HG03469 (cell line): ENCODE measurements around the gene DENND2A.
"Not testable (repeated sequence)": the region's sequence is repeated elsewhere in the genome, so short reads cannot be mapped to it uniquely, and the experiment has no call there.

ENCODE experiments used
- ATAC-seq: cut with Tn5 transposase; IDR thresholded peaks from one replicate; pipeline ENCODE4 v1.9.1; 2021; ENCODE audit warnings: mild to moderate bottlenecking, moderate library complexity, moderate number of reproducible peaks; ENCODE audit not compliant: unreplicated experiment

DENND2A gene

DNA sequence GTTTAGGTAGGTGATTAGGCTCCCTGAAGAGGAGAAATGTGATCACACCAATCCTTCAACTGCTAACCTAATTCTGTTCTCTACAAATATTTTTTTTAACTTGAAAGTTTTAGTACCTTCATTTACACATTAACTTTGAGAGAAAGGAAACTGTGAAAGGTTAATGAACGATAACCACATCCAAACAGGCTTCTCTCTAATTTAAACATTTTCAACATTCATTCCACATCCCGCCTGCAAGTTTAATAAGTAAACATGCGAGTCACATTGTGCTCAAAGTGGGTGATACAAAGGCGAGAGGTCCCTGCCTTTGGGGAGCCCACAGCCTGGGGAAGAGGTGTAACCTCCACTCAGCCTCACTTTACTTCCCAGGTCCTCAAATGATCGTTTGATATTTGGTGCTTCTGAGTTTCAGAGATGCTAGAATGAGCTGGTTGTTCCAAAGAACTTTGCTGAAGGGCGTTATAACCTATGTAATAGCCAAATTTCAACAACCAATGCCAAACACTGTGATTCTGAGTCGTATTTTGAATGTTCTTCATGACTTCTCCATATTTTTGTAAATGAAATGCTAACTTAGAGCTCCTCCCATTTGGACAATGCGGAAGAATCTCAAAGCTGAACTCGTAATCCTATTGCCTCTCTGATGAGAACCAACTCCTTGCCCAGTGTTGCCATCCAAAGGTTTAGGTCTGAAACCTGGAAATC lies 47.5 kb downstream of the DENND2A start:
- ATAC-seq = no peak

DNA sequence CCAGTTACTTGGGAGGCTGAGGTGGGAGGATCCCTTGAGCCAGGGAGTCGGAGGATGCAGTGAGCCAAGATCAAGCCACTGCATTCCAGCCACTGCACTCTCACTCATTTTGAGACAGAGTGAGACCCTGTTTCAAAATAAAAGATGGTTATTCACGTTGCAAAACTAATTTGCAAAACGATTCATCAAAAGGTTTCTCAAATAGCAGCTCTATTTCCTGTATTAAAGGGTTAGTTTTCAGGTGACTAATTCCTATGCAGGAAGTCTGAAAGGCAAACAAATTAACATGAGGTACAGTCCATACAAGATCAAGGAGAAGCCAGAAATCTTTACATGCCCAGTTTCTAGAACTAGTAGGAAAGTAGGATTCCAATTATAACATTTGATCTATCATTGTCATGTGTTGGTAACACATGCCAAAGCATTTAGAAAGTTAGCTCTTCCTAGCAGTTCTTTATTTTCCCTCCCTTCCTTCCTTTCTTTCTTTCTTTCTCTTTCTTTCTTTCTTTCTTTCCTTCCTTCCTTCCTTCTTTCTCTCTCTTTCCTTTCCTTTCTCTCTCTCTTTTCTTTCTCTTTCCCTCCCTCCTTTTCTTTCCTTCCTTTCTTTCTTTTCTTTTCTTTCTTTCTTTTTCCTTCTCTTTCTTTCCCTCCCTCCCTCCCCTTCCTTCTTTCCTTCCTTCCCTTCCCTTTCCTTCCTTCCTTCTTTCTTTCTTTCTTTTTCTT lies 49.3 kb downstream of the DENND2A start:
- no peak for ATAC-seq

DNA sequence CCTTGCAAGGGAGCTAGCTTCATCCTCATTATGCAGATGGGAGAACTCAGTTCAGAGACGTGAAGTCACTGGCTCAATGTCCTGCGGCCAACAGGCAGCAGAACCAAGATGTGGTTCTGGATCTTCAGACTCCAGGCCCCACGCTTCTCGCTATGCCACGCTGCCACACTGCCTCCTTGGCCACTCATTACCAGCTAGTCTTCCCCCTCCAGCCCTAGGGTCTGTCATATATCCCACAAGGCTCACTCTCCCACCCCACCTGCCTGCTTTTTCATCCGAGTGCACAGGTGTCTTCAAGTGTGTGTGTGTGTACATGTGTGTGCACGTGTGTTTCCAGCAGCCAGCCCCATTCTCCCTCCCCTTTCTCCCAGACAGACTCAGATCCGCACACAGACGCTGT lies 53.4 kb downstream of the DENND2A start:
- ATAC-seq = no peak

DNA sequence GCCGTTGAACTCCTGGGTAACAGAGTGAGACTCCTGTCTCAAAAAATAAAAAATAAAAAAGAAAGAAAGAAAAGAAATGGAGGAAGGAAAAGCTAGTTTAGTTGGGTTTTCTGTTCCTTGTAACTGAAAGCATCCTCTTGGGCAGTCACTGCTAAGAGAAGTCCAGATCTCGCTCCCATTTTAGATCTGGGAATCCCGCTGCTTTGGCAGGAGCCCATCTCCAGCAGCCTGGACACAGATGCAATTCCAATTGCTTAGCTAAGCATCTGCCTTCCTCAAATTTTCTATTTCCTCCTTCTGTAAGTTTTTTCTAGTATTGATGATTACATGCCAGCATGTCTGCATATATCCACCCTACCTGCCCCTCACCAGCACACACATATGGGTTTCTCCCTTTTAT lies 54.1 kb downstream of the DENND2A start:
- no peak for ATAC-seq

DNA sequence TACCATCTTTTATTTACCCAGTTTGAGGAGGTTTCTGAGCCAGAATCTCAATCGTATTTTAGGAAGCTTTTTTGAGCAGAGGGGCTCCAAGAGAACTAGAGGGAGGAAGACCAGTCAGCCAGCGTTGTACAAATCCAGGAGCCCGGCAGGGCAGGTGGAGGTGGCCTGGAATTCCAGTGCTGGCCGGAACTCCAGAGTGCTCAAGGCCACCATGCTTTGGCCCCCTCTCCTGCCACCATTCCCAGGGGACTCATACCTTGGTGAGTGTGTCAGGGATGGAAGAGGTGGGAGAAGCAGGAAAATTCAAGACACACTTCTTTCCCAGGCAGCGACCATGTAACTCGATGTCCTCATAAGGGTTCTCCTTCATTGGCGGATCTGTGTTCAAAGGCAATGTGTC lies 55.3 kb downstream of the DENND2A start:
- ATAC-seq = no peak

DNA sequence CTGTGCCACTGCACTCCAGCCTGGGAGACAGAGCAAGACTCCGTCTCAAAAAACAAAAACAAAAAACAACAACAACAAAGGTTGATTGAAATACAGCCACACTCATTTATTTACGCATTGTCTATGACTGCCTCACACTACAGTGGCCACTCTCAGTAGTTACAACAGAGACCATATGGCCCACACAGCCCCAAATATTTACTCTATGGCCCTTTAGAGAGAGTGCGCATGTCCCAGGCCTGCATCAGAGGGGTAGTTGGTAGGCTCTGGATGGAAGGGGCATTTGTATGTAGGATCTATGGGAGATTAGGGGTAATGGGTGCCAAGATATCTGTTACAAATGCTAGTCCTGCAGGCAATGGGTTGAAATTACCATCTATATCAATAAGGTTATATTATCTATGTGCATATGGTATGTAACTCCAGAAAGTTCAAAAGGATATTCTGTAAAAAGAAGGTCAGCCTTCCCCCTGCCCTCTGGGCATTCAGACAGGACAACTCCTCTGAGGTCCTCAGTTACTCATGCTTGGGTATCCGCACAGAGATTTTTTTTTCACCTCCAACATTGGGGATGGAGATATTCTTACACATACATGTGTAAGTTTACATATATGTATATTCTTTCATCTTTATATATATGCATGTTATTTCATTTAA lies 56.3 kb downstream of the DENND2A start:
- no peak for ATAC-seq

DNA sequence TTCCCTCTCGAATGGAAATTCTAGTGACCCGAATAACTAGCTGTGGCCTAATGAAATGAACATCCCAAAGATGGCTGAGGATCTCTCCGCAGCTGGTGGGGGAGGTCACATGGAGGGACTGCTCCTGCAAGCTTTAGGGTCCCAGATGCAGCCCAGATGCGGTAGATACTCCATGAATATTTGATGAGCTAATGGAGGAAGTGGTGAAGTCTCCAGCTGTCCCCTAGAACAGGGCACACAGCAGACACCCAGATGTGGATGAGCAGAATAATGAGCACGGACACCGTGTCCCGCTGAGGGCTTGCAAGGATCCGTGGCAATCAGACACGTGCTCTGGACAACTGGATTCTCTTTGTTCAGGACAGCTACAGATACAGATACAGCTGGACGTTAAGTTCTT lies 59.2 kb downstream of the DENND2A start:
- no peak for ATAC-seq

DNA sequence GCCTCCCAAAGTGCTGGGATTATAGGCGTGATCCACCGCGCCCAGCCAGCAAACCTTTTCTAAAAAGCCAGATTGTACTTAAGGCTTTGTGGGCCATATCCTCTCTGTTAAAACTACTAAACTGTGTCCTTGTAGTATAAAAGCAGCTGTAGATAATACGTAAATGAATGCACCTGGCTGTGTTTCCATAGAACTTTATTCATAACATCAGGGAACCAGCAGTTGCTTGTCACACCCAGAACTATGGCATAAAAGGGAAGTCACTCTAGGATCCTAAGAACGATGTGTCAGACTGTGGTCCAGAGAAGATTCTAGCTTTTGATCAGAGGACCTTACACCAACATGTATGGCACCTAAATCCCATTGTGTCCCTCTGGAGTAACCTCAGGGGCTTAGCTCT lies 63.0 kb downstream of the DENND2A start:
- ATAC-seq = no peak

DNA sequence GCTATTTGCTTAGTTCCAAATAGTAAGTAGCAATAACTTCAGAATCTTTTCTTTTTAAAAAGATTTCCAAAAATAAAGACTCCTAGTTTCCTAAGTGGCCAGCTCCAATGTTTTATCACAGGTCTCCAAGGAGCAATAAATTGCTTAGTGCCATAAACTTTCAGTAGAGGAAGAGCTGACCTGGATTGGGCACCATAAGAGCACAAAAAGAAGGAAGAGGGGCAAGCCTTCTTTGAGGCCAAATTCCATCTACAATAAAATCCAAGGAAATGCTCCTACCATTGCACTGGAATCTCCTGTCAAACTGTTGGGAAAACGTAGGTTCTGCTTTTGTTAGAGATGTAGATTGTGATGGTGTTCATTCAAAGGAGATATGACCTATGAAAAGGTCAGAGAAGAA lies 64.0 kb downstream of the DENND2A start:
- no peak for ATAC-seq

DNA sequence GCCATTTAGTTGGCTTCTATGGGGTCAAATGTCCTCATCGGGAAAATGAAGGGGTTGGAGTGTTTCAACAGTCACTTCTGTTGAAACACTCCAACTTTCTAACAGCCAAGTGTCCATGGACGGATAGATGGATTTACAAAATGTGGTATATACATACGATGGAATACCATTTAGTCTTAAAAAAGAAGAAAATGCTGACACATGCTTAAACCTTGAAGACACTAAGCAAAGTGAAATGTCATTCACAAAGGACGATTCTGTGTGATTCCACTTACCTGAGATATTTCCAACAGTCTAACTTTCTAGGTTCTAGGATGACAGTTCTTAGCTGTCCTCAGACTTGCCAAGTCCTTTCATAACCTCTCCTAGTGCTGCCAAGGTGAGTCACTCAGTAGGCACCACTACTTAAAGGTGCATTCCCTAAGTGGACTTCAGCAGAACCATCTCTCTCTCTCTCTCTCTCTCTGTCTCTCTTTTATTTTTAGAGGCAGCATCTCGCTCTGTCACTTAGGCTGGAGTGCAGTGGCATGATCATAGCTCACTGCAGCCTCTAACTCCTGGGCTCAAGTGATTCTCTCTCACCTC lies 69.0 kb downstream of the DENND2A start:
- ATAC-seq = no peak

DNA sequence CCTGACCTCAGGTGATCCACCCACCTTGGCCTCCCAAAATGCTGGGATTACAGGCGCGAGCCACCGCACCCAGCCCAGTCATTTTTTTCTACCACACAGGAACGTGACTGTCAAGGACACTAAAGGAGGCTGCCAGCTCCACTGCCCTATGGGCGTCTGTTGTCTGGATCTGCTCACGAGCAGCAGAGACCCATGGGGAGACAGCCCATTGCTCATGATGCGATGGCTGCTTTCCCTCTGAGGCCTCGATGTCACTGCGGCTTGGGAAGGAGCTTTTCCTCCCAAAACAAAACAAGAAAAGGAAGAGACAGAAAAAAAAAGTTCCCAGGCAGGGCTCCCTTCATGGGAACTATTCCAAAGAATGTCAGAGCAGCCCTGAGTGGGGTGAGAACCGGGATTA lies 70.5 kb downstream of the DENND2A start:
- ATAC-seq = no peak

DNA sequence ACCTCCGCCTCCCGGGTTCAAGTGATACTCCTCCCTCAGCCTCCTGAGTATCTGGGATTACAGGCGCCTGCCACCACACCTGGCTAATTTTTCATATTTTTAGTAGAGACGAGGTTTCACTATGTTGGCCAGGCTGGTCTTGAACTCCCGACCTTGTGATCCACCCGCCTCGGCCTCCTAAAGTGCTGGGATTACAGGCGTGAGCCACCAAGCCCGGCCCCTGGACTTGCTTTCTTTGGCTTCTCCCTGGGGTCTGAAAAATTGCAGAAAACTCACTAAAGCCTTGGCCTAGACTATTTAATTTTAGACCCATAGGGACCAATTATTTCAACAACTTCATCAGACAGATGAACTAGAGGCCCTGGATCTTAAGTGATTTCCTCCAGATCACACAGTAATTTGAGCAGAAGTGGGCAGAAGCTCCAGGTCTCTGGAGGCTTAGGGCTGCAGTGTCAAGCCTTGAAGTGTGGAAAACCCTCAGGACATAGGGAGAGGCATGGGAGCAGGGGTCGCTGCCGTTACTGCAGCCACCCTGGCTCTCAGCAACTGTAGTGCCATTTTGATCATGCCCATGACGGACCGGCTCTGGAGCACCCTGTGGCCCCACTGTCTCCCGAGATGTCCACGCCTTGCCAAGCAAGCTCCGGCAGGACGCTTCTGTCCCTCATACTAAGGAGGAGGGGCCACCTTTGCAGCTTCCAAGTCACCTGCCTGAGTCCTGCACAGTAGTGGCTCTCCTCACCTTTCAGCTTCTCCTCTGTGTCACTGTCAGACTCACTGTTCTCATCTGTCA lies 72.4 kb downstream of the DENND2A start:
- no peak for ATAC-seq

DNA sequence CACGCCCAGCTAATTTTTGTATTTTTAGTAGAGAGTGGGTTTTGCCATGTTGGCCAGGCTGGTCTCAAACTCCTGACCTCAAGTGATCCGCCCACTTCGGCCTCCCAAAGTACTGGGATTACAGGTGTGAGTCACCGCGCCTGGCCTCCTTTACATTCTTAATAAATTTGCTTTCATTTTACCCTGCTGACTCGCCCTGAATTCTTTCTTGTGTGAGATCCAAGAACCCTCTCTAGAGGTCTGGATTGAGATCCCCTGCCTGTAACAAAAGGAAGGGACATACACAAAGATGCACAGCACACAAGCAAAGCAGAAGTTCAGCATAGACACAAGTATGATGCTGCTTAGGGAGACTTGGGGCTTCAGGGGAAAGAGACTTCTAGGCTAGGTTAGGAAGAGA lies 74.4 kb downstream of the DENND2A start:
- not testable (repeated sequence) for ATAC-seq

DNA sequence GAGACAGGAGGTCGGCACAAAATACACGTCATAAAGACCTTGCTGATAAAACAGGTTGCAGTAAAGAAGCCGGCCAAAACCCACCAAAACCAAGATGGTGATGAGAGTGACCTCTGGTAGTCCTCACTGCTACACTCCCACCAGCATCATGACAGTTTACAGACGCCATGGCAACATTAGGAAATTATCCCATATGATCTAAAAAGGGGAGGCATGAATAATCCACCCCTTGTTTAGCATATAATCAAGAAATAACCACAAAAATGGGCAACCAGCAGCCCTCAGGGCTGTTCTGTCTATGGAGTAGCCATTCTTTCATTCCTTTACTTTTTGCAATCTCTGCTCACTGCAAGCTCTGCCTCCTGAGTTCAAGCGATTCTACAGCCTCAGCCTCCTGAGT lies 74.9 kb downstream of the DENND2A start:
- not testable (repeated sequence) for ATAC-seq

DNA sequence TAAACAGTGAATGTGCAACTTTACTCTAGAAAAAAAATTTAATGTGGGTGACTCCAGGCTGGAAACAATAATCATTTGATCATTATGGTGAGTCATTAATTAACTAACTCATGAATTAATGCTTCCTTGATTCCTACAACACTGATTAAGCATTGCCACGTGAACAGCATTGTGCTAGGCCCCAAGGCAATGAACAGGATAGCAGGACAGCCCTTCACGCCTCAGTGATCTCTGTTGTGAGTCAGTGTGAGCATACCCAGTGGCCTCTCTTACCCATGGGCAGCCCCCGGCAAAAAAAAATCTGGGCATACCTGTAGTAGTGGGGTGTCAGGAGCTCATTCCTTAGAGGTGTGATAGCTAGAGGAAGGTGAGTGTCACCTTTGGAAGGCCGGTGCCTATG lies 76.0 kb downstream of the DENND2A start:
- no peak for ATAC-seq

DNA sequence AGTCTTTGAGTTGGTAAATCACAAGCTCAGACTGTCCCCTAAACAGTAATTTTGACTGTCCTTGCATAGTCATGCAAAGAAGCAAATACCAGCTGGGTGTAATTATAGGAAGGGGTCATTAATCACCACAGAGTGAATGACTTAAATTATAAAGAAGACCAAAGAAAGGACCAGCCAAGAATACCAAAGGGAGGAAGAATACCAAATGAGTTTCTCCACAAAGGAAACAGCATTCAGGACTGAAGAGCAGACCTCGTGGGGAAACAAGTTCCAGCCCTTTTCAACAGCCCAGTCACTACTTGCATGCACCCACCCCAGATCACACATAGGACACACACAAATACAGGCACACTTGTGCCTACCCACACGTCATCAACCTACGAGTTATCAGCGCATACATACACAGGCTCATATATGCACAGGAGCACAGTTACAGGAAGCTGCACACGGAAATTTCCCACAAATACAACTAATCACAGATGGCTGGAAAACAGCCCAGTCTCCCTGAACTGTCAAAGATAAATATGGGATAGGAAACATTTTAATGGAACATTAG lies 77.6 kb downstream of the DENND2A start:
- ATAC-seq = no peak

DNA sequence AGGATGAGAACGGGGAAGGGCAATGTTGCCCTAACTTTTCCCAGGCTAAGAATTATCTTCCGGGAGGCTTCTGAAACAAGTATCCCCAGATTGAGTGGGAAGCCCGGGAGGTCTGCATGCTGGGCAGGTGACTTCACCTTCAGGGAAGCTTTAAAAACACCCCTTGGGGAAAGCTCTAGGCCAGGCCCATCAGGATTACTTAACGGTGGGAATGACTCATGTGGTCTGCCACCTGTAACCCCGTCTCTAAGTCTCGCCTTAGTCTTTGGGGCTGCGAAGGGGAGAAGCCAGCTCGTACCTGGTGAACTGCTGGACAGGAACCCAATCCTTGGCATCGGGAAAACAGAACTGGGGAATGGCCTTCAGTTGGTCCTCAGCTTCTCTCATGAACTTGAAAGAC lies 81.2 kb downstream of the DENND2A start:
- no peak for ATAC-seq

DNA sequence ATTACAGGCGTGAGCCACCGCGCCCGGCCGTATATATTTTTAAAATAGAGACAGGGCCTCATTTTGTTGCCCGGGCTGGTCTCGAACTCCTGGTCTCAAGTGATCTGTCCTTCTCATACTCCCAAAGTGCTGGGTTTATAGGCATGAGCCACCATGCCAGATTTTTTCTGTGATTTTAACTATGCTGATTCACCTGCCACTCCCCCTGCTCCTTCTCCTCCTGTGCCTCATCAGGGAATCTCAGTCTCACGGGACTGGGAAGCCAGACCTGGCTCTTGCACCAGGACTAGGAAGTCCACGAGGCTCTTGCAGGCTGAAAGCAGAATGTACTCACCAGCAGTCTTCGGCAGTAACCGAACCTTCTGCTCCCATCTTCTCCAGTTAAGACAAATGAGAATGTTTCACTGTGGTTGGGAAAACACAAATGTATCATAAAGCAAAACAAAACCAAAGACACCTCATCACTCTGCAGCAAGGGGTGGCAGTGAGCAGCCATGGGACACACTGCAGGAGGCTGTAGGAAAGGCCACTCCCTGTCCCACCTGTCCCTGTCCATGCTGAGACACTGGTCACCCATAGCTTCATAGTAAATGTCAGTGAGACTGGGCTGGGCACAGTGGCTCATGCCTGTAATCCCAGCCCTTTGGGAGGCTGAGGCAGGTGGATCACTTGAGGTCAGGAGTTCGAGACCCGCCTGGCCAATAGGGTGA lies 82.6 kb downstream of the DENND2A start:
- no peak for ATAC-seq

DNA sequence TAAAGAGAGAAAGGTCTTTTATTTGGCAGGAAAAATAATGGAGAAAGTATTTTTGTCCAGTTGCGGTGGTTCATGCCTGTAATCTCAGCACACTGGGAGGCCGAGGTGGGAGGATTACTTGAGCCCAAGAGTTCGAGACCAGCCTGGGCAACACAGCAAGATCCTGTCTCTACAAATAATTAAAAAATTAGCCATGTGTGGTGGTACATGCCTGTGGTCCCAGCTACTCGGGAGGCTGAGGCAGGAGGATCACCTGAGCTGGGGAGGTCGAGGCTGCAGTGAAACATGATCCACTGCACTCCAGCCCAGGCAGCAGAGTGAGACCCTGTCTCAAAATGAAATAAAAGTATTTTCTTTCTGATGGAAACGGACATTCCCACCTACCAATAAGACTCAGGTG lies 83.5 kb downstream of the DENND2A start:
- no peak for ATAC-seq

DNA sequence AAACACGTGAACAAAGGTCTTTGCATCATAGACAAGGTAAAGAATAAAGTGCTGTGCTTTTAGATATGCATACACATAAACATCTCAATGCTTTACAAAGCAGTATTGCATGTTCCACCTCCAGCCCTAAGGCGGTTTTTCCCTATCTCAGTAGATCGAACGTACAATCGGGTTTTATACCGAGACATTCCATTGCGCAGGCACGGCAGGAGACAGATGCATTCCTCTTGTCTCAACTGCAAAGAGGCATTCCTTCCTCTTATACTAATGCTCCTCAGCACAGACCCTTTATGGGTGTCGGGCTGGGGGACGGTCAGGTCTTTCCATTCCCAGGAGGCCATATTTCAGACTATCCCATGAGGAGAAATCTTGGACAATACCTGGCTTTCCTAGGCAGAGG lies 87.4 kb downstream of the DENND2A start:
- ATAC-seq = not testable (repeated sequence)
